ENCODE data around the gene RASGRP2. TPM values are rescaled to one million over a fixed set of nuclear protein-coding genes. Genes with fewer than 3 reads are reported as not detected.

RASGRP2 gene
- total and polyA plus RNA-seq, 2 experiments from 2014 or later, result 30.1 to 50.4 TPM

DNA sequence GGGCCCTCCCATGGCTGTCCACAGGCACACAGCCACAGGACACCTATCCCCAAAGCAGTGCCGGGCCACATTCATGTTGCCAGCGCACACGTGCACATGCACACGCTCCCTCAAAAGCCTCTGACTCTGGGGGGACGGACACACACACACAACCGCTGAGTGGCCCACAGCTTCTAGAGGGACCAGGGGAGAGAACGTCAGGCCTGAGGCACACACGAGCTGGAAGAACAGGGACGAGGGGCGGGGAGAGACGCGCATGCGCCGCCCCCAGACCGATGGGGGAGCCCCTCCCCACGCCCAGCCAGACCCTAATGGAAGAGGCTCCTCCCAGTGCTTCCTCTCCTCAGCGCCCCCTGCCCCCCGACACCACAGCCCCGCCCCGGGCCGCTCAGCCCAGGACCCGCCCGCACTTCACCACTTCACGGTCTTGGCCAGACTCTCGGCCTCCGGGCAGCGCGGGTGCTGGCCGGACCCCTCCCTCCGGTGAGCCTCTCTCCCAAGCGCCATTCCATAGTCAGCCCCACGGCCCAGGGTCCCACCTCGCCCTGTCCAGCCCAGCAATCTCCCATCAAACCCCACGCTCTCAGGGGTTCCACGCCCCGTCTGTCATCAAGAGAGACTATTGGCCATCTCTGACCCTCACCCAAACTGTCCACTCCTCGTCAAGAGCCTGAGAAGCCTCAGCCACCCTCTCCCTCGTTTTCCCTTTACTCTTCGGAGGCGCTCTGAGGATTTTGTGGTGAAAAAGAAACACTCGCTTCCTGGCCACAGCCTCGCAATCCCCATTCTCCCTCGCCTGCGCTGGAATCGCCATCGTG, 32.6 kb downstream of the RASGRP2 start:
- Mint-ChIP-seq H3K9me3 (no peaks in the 10 kb centered on the region), H3K27me3 (ENCODE audit: insufficient read depth, low read depth, poor library complexity) (peaks cover 49% of the 10 kb centered on the region), H3K4me3 (peak overlapping the region; percentile 72), H3K27ac (no peak overlapping the region), H3K4me1 (peaks cover 50% of the 10 kb centered on the region), H3K36me3 (ENCODE audit: low read depth) (no peaks in the 10 kb centered on the region; the same call in 2 of the 3 replicates)
- Histone ChIP-seq H3K9me2 (ENCODE audit: insufficient read depth) (no peaks in the 10 kb centered on the region), H3K4me1 (ENCODE audit: insufficient read depth) (peaks cover 38% of the 10 kb centered on the region), H4K20me1 (replicated peaks; ENCODE audit: insufficient read depth) (peaks cover 5% of the 10 kb centered on the region; the same call in 1 of the 2 replicates), H3K27me3 (ENCODE audit: insufficient read depth) (peaks cover 45% of the 10 kb centered on the region), H3K79me2 (replicated peaks; ENCODE audit: insufficient read depth) (no peaks in the 10 kb centered on the region; the same call in 1 of the 2 replicates), H3K27ac (ENCODE audit: low read depth) (no peak overlapping the region), H2AFZ (peak overlapping the region; percentile 90), H3F3A (replicated peaks; ENCODE audit: low read depth) (peaks cover 18% of the 10 kb centered on the region), H3K36me3 (ENCODE audit: insufficient read depth) (no peaks in the 10 kb centered on the region), H3K4me3 (peak overlapping the region; percentile 58), H3K4me2 (peak overlapping the region; percentile 88)
- peak; percentile 75 for ATAC-seq
- TF ChIP-seq, protein P1, sequence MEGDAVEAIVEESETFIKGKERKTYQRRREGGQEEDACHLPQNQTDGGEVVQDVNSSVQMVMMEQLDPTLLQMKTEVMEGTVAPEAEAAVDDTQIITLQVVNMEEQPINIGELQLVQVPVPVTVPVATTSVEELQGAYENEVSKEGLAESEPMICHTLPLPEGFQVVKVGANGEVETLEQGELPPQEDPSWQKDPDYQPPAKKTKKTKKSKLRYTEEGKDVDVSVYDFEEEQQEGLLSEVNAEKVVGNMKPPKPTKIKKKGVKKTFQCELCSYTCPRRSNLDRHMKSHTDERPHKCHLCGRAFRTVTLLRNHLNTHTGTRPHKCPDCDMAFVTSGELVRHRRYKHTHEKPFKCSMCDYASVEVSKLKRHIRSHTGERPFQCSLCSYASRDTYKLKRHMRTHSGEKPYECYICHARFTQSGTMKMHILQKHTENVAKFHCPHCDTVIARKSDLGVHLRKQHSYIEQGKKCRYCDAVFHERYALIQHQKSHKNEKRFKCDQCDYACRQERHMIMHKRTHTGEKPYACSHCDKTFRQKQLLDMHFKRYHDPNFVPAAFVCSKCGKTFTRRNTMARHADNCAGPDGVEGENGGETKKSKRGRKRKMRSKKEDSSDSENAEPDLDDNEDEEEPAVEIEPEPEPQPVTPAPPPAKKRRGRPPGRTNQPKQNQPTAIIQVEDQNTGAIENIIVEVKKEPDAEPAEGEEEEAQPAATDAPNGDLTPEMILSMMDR (conservative IDR thresholded peaks at IDR 0.05; ENCODE audit: low read depth in 2 of 2), result 0 out of 4 replicates have a peak, but pooled peaks of 1 of the 2 experiments have one; percentile 4
- TF ChIP-seq, protein P2, sequence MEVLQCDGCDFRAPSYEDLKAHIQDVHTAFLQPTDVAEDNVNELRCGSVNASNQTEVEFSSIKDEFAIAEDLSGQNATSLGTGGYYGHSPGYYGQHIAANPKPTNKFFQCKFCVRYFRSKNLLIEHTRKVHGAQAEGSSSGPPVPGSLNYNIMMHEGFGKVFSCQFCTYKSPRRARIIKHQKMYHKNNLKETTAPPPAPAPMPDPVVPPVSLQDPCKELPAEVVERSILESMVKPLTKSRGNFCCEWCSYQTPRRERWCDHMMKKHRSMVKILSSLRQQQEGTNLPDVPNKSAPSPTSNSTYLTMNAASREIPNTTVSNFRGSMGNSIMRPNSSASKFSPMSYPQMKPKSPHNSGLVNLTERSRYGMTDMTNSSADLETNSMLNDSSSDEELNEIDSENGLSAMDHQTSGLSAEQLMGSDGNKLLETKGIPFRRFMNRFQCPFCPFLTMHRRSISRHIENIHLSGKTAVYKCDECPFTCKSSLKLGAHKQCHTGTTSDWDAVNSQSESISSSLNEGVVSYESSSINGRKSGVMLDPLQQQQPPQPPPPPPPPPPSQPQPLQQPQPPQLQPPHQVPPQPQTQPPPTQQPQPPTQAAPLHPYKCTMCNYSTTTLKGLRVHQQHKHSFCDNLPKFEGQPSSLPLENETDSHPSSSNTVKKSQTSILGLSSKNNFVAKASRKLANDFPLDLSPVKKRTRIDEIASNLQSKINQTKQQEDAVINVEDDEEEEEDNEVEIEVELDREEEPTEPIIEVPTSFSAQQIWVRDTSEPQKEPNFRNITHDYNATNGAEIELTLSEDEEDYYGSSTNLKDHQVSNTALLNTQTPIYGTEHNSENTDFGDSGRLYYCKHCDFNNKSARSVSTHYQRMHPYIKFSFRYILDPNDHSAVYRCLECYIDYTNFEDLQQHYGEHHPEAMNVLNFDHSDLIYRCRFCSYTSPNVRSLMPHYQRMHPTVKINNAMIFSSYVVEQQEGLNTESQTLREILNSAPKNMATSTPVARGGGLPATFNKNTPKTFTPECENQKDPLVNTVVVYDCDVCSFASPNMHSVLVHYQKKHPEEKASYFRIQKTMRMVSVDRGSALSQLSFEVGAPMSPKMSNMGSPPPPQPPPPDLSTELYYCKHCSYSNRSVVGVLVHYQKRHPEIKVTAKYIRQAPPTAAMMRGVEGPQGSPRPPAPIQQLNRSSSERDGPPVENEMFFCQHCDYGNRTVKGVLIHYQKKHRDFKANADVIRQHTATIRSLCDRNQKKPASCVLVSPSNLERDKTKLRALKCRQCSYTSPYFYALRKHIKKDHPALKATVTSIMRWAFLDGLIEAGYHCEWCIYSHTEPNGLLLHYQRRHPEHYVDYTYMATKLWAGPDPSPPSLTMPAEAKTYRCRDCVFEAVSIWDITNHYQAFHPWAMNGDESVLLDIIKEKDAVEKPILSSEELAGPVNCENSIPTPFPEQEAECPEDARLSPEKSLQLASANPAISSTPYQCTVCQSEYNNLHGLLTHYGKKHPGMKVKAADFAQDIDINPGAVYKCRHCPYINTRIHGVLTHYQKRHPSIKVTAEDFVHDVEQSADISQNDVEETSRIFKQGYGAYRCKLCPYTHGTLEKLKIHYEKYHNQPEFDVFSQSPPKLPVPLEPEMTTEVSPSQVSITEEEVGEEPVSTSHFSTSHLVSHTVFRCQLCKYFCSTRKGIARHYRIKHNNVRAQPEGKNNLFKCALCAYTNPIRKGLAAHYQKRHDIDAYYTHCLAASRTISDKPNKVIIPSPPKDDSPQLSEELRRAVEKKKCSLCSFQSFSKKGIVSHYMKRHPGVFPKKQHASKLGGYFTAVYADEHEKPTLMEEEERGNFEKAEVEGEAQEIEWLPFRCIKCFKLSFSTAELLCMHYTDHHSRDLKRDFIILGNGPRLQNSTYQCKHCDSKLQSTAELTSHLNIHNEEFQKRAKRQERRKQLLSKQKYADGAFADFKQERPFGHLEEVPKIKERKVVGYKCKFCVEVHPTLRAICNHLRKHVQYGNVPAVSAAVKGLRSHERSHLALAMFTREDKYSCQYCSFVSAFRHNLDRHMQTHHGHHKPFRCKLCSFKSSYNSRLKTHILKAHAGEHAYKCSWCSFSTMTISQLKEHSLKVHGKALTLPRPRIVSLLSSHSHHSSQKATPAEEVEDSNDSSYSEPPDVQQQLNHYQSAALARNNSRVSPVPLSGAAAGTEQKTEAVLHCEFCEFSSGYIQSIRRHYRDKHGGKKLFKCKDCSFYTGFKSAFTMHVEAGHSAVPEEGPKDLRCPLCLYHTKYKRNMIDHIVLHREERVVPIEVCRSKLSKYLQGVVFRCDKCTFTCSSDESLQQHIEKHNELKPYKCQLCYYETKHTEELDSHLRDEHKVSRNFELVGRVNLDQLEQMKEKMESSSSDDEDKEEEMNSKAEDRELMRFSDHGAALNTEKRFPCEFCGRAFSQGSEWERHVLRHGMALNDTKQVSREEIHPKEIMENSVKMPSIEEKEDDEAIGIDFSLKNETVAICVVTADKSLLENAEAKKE (CRISPR knock-in tag; IDR thresholded peaks at IDR 0.05), result no peak
- TF ChIP-seq ZNF331 (CRISPR knock-in tag; IDR thresholded peaks at IDR 0.05; ENCODE audit: low read depth) (no peak), POLR2AphosphoS5 (IDR thresholded peaks at IDR 0.05; ENCODE audit: low read depth) (peak; percentile 59; the same call in 1 of the 2 replicates), CREB1 (CRISPR knock-in tag; IDR thresholded peaks at IDR 0.05; ENCODE audit: low read depth) (no peak)
- TF ChIP-seq, protein P3, sequence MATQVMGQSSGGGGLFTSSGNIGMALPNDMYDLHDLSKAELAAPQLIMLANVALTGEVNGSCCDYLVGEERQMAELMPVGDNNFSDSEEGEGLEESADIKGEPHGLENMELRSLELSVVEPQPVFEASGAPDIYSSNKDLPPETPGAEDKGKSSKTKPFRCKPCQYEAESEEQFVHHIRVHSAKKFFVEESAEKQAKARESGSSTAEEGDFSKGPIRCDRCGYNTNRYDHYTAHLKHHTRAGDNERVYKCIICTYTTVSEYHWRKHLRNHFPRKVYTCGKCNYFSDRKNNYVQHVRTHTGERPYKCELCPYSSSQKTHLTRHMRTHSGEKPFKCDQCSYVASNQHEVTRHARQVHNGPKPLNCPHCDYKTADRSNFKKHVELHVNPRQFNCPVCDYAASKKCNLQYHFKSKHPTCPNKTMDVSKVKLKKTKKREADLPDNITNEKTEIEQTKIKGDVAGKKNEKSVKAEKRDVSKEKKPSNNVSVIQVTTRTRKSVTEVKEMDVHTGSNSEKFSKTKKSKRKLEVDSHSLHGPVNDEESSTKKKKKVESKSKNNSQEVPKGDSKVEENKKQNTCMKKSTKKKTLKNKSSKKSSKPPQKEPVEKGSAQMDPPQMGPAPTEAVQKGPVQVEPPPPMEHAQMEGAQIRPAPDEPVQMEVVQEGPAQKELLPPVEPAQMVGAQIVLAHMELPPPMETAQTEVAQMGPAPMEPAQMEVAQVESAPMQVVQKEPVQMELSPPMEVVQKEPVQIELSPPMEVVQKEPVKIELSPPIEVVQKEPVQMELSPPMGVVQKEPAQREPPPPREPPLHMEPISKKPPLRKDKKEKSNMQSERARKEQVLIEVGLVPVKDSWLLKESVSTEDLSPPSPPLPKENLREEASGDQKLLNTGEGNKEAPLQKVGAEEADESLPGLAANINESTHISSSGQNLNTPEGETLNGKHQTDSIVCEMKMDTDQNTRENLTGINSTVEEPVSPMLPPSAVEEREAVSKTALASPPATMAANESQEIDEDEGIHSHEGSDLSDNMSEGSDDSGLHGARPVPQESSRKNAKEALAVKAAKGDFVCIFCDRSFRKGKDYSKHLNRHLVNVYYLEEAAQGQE (IDR thresholded peaks at IDR 0.05; ENCODE audit: unreplicated experiment), result no peak
- peak; percentile 92 for DNase-seq (ENCODE audit: low spot score)

Measured in GM23338 (cell line).